HG03095 (cell line): ENCODE results near the gene EXOSC6.
"Not testable (repeated sequence)": the region's sequence is repeated elsewhere in the genome, so short reads cannot be mapped to it uniquely, and the experiment has no call there.

Experiments
- ATAC-seq: cut with Tn5 transposase; IDR thresholded peaks from one replicate; pipeline ENCODE4 v1.9.1; 2021; ENCODE audit warnings: moderate library complexity; ENCODE audit not compliant: unreplicated experiment

The EXOSC6 gene

DNA sequence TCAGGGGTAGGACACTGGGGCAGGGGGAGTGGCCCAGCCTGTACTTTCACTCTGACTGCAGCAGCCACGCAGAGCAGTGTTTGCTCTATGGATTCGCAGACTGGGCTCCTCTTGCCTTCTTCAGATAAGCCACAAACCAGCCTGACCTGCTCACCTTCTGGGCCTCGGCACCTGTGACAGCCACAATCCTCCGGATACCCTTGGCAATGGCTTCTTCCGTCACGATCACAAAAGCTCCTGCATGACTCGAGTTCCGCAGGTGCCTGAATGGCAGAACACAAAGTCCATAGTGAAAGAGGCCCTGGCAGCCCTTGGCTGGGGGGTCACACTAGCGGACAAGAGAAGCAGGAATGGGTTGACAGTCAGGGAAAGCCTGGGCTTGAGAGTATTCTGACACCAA is 3.8 kb upstream of the EXOSC6 start:
- ATAC-seq: no peak

DNA sequence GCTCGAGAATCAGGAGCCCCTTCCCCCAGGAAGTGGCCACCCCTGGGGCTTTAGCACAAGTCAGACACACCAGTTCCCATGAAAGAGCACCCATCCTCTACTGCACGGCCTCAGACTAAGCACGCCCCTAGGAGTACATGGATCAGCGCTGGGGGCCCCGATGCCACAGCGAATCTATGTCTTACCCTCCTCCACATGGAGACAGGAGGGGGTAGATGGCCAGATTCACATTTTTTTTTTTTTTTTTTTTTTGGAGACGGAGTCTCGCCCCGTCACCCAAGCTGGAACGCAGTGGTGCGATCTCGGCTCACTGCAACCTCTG is 3.2 kb upstream of the EXOSC6 start:
- no peak for ATAC-seq

DNA sequence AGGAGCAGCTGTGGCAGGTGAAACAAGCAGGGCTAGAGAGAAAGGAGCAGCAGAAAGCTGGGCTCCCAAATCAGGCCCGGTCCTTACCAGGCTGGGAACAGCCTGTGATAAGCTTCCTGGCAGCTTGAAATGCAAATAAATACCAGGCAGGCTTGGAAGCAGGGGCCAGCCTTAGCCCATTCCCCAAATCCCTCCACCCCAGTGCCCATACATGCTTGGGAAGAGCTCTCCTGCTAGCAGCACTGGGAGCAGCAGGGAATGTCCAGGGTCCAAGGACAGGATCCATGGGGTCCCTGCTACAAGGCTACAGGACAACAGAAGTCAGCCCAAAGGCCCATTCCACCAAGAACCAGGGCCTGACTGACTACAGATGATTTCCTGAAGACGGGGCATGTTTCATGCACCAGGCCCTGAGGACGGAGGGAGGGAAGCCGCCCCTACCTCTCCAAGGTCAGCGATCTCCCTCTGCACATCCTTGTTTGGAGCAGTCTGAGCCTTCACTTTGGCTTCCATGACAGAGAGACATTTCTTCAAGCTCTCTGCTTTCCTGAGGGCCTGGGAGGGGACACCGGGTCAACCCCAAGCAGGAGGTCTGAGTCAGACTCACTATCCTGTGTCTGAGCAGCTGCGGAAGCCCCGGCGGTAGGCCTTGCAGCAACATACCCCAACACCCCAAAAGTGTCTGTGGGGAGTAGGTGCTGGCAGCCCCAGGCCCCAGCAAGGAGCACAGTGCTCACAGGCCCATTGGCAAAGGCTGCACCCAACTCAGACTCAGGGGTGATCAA is 2.6 kb upstream of the EXOSC6 start:
- no peak for ATAC-seq

DNA sequence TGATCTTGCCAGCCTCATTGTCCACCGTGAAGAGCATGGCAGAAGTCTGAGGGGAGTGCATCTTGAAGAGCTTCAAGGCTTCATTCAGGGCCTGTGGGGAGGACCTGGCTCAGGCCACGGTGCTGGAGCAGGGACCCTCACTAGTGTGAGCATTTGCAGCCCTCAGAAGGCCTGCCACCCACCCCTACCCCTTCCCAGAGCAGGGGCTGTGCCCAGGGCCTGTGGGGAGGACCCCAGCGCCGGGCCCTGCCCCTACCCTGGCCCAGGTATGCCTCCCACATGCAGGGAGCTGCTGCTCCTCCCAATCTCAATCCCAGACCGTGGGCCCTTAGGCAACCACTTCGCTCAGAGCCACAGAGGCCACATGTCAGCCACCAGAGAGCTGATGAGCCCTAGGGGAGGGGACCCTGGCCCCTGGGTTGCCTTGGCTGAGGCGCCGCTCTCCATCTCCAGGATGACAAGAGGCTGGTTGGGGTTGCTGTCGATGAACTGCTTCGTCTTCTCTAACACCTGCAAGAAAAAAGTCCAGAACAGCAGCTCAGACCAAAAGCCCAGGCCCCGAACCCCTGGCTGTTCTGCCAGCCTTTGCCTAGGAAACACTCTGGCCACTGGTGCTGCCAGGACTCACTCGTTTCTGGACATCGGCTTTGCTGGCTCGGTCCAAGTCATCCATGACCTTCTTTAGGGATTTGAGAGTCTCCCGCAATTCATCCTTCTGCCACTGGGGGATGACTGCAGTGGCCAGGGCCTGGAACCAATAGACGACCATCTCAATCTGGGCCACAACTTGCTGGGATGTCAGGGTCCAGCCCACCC is 1.8 kb upstream of the EXOSC6 start:
- ATAC-seq: no peak

DNA sequence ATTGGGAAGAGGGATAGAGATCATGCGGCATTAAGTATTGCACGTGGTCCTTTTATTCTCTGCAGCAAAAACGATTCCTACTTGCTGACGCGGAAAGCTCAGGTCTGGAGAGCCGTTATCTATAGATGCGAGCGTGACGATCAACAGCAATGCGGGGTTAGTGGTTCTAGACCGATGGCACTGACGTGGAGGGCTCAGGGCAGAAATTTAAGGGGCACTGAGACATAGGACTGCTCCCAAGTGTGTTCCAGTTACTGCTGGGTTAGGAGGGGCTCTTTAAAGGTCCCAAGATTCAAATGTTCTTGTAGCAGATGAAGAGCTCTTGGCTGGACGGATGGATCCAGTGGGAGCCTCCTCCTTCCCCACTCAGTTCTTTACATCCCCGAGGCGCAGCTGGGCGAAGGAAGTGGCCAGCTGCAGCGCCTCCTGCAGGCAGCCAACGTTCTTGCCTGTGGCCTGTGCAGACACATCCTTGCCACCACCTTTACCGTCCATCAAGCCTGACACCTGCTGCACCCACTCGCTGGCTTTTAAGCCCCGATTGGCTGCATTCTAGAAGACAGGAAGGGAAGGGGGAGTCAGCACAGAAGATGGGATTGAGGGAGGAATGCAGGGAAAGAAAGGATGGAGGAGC is 732 bp upstream of the EXOSC6 start:
- no peak for ATAC-seq

DNA sequence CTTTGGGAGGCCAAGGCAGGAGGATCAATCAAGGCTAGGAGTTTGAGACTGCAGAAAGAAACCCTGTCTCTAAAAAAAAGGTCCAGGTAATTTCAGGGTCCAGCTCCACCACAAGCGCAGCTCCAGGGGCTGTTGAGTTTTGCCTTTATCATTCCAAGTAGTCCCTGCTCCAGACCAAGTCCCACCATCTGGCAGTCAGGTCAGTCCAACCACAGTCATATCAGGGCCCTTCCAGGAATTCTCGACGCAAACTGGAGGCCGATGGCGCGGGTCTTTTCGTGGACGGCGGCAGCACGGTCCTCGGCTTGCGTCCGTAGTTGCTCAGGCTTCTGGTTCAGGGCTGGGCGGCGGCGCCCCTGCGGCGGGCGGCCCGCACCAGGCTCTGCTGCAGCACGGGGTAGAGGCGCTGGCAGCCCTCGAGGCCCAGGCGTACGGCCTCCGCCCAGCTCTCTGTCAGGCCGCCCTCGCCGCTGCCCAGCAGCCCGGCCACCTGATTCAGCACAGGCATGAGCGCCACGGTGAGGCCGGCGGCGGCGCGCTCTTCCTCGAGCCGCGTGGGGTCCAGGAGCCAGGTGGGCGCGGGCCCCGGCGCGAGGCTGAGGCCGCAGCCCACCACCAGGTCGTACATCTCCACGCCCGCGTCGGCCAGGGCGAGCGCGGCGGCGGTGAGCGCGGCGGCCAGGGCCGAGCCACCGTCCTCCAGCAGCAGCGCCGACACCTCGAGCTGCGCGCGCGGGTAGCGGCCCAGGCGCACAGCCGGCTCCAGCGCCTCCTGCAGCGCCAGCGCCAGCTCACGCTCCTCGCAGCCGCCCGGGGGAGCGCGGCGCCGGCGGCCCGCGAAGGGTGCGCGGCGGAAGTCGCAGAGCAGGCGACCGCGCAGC is 752 bp downstream of the EXOSC6 start:
- ATAC-seq: peak; percentile 39

DNA sequence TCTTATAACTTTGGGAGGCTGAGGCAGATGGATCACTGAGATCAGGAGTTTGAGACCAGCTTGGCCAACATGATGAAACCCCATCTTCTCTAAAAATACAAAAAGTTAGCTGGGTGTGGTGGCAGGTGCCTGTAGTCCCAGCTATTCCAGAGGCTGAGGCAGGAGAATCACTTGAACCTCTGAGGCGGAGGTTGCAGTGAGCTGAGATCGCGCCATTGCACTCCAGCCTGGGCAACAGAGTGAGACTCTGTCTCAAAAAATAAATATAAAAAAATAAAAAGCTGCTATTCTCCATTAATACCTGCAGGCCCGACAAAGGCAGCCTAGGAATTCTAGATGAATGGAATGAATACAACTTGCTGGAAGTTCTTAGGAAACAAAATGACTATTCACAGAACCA is 2.0 kb downstream of the EXOSC6 start:
- ATAC-seq: not testable (repeated sequence)

DNA sequence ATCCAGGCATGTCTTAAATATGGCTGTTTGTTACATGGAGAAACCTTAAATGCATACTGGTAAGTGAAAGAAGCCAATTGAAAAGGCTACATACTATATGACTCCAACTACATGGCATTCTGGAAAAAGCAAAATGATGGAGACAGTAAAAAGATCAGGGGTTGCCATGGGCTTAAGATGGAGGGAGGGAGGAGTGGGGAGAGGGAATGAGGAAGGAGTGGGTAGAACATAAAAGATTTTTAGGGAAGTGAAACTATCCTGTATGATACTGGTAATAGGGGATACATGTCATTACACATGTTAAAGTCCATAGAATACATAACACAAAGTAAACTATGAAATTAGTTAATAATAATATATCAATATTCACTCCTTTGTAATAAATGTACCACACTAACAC is 13.0 kb downstream of the EXOSC6 start:
- ATAC-seq: not testable (repeated sequence)

DNA sequence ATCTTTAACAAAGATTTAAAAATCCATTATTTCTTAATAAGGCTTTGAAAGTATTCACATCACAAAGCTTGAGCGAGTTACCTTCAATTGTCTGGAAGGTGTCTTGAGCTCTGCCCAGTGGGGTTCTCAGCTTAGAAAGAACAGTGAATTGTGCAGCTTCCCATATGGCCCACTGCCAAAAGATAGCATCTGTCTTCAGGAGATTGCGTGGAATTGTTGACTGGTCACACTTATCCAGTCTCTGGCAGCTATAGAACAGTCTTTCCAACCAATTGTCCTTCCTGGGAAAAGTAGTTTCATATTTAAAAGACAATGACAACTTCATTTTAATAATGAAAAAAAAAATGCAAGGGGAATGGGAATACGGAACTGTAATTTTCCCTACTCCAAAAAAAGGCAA is 19.9 kb downstream of the EXOSC6 start:
- not testable (repeated sequence) for ATAC-seq

DNA sequence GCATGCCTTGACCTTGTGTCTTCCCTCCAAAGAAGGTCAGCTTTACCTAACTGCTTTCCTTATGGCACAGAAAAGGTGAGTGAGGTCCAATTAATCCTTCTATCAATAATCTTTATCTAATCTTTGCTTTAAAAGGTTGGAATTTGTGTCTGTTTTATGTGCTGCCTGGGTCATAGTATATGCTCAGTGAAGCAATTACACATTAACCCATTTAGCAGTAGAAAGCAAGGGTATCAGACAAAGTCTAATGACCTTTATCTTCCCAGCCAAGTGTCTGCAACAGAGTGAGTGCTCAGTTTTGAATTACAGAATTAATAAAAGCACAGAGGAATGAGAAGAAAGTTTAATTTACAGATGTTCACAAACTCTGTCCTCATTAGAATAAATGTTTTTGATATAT is 25.7 kb downstream of the EXOSC6 start:
- not testable (repeated sequence) for ATAC-seq

DNA sequence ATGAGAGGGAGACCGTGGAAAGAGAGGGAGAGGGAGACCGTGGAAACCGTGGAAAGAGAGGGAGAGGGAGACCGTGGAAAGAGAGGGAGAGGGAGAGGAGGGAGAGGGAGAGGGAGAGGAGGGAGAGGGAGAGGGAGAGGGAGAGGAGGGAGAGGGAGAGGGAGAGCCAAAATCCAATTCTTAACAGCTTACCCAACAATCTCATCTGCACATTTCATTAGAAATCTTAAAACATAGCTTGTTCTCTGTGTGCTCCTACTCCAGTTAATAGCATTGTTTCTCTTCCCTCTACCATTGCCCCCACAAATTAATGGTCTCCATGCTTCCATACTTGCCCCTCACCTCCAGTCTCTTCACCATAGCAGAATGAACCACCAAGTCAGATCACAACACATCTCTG is 26.3 kb downstream of the EXOSC6 start:
- ATAC-seq: not testable (repeated sequence)

DNA sequence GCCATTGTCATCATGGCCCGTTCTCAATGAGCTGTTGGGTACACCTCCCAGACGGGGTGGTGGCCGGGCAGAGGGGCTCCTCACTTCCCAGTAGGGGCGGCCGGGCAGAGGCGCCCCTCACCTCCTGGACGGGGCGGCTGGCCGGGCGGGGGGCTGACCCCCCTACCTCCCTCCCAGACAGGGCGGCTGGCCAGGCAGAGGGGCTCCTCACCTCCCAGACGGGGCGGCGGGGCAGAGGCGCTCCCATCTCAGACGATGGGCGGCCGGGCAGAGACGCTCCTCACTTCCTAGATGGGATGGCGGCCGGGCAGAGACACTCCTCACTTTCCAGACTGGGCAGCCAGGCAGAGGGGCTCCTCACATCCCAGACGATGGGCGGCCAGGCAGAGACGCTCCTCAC is 27.1 kb downstream of the EXOSC6 start:
- not testable (repeated sequence) for ATAC-seq

DNA sequence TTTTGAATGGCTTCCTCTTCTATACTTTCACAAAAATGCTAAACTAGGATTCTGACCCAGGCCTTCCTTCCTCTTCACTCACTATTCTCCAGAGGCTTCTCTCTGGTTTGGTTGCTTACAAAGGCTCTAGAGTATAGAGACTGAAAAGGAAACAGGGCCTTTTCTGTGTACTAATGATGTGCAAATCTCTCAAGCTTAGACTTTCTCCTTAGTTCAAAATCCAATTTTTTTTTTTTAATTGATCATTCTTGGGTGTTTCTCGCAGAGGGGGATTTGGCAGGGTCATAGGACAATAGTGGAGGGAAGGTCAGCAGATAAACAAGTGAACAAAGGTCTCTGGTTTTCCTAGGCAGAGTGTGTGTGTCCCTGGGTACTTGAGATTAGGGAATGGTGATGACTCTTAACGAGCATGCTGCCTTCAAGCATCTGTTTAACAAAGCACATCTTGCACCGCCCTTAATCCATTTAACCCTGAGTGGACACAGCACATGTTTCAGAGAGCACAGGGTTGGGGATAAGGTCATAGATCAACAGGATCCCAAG is 27.7 kb downstream of the EXOSC6 start:
- not testable (repeated sequence) for ATAC-seq

DNA sequence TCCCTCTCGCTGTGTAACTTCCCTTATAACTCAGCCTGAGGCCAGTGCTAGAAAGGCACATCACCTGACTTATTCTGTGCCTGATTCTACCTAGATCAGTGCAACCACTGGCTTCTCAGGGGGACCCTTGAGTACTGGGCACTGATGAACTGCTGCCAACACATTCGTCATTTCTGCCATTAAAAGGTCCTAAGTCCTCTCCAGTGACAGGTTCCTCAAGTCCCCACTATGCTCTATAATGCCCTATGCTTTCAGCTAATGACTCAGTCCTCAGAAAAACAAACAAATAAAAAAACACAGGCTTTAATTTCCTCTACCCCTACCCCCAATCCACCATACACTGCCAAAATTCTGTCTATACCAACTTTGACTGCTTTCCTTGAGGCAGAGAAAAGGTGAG is 28.5 kb downstream of the EXOSC6 start:
- ATAC-seq: not testable (repeated sequence)

DNA sequence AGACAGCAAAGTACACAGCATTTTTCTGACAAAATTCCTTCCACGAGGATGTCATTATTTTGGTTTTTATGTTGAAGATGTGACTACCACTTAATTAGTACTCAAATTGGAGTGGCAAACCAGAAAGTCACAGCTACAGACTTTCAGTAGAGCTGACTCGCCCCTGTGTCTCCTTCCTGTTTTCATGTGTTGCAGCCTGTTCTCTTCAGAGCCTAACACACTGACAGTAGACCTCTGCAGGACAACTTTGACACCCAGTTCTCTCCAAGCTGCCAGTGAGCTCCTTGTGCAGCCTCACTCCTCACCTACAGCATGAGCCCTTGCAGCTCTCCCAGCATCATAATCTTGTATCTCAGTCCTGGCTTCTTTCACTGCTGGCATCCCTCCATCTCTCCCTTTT is 29.2 kb downstream of the EXOSC6 start:
- ATAC-seq: not testable (repeated sequence)

DNA sequence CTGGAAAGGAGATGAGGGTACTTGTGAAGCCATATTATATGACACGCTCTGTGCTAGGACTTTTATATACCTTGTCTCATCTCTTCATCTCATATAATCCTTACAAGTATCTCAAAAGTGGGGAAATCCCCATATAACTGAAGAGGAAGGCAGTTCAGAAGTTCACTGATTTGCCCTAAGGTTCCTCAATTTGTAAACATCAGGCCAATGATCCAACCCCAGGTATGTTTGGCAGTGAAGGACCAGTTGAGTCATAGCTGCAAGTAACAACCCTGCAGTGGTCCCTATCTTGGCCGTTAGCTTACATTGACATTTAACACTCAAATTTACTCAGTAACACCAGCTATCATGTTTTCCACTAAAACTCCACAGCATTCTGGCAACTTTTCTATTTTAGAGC is 33.2 kb downstream of the EXOSC6 start:
- not testable (repeated sequence) for ATAC-seq

DNA sequence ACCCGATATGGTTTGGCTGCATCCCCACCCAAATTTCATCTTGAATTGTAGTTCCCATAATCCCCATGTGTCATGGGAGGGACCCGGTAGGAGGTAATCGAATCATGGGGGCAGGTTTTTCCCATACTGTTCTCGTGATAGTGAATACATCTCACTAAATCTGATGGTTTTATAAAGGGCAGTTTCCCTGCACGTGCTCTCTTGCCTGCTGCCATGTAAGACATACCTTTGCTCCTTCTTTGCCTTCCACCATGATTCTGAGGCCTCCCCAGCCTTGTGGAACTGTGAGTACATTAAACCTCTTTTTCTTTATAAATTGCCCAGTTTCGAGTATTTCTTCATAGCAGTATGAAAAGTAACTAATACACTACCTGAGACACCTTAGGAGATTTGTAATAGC is 45.4 kb downstream of the EXOSC6 start:
- not testable (repeated sequence) for ATAC-seq

DNA sequence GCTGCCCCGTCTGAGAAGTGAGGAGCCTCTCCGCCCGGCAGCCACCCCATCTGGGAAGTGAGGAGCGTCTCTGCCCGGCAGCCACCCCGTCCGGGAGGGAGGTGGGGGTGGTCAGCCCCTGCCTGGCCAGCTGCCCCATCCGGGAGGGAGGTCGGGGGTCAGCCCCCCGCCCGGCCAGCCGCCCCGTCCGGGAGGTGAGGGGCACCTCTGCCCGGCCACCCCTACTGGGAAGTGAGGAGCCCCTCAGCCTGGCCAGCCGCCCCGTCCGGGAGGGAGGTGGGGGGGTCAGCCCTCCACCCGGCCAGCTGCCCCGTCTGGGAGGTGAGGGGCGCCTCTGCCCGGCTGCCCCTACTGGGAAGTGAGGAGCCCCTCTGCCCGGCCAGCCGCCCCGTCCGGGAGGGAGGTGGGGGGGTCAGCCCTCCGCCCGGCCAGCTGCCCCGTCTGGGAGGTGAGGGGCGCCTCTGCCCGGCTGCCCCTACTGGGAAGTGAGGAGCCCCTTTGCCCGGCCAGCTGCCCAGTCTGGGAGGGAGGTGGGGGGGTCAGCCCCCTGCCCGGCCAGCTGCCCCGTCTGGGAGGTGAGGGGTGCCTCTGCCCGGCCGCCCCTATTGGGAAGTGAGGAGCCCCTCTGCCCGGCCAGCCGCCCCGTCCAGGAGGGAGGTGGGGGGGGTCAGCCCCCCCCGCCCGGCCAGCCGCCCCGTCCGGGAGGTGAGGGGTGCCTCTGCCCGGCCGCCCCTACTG is 46.9 kb downstream of the EXOSC6 start:
- not testable (repeated sequence) for ATAC-seq

DNA sequence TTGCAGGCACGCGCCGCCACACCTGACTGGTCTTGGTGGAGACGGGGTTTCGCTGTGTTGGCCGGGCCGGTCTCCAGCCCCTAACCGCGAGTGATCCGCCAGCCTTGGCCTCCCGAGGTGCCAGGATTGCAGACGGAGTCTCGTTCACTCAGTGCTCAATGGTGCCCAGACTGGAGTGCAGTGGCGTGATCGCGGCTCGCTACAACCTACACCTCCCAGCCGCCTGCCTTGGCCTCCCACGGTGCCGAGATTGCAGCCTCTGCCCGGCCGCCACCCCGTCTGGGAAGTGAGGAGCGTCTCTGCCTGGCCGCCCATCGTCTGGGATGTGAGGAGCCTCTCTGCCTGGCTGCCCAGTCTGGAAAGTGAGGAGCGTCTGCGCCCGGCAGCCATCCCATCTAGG is 47.7 kb downstream of the EXOSC6 start:
- ATAC-seq: not testable (repeated sequence)

DNA sequence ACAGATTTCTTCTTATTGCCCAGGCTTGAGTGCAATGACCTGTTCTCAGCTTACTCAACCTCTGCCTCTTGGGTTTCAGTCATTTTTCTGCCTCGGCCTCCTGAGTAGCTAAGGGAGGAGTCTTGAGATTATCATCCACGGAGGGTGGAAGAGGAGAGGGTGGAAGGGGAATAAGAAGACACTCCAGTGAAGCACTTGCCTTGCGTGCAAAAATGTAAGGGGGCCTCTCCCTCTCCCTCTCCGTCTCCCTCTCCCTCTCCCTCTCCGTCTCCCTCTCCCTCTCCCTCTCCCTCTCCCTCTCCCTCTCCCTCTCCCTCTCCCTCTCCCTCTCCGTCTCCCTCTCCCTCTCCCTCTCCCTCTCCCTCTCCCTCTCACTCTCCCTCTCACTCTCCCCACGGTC is 48.2 kb downstream of the EXOSC6 start:
- not testable (repeated sequence) for ATAC-seq
